Keratinocyte (primary cell): ENCODE data around the gene DNAJC18.

Experiments
- EZH2 ChIP-seq: IDR thresholded peaks from one replicate; pipeline ENCODE4 v1.6.1; 2012; ENCODE audit warnings: inconsistent platforms, mild to moderate bottlenecking, low read length, moderate library complexity
- TF ChIP-seq, protein P1 (sequence below), 3 experiments: IDR thresholded peaks in 1 of 3; conservative IDR thresholded peaks in 1 of 3; optimal IDR thresholded peaks in 1 of 3; 2 replicates in 2 of 3; 3 replicates in 1 of 3; pipeline versions ENCODE3 to v1.5.1; 2011; ENCODE audit warnings: low read length in 3 of 3, mild to moderate bottlenecking in 3 of 3, moderate library complexity in 2 of 3, control low read depth in 1 of 3, inconsistent platforms in 1 of 3; ENCODE audit not compliant: insufficient read depth in 2 of 3; ENCODE audit errors: extremely low read depth in 1 of 3

DNA sequence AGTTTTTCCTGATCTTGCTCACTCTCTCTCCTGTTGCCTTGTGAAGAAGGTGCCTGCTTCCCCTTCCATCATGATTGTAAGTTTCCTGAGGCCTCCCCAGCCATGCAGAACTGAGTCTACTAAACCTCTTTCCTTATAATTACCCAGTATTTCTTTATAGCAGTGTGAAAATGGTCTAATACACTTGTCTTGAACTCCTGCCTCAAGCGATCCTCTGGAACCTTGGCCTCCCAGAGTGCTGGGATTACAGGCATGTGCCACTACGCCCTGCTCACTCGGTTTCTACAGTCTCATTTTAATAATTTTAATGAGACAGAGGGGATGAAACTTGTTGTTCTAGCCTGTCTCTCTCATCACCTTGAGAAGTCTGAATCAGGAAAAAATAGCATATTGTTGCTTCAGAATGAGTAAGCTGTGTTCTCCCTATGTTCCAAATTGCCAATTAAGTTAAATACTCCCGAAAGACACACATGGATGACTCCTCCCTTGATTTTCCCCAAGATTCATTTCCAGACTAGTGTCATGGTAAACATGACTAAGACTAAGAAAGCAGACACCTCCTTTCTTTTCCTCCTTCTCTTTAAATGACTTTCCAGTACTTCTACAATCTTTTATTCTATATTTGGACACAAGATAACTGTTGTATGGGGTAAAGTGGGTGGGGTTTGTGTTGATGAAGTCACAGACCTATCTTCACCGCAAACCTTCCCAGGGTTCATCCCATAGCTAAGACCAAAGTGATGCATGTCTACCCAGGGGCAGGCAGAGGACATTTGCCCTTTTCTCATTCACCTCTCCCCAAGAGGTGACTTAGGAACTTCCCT, 7.8 kb upstream of the DNAJC18 start:
- no peak for TF ChIP-seq EZH2
- TF ChIP-seq, protein P1, sequence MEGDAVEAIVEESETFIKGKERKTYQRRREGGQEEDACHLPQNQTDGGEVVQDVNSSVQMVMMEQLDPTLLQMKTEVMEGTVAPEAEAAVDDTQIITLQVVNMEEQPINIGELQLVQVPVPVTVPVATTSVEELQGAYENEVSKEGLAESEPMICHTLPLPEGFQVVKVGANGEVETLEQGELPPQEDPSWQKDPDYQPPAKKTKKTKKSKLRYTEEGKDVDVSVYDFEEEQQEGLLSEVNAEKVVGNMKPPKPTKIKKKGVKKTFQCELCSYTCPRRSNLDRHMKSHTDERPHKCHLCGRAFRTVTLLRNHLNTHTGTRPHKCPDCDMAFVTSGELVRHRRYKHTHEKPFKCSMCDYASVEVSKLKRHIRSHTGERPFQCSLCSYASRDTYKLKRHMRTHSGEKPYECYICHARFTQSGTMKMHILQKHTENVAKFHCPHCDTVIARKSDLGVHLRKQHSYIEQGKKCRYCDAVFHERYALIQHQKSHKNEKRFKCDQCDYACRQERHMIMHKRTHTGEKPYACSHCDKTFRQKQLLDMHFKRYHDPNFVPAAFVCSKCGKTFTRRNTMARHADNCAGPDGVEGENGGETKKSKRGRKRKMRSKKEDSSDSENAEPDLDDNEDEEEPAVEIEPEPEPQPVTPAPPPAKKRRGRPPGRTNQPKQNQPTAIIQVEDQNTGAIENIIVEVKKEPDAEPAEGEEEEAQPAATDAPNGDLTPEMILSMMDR (optimal IDR thresholded peaks at IDR 0.05 in 1 of 3, IDR thresholded peaks at IDR 0.05 in 1 of 3, conservative IDR thresholded peaks at IDR 0.05 in 1 of 3; ENCODE audit: extremely low read depth in 1 of 3, insufficient read depth in 2 of 3, low read length in 3 of 3), result no peak
